Measurements from ENCODE around the gene CAND2. TPM values are rescaled to one million over a fixed set of nuclear protein-coding genes. Genes with fewer than 3 reads are reported as not detected.
"Not testable (repeated sequence)": the region's sequence is repeated elsewhere in the genome, so short reads cannot be mapped to it uniquely, and the experiment has no call there.

CAND2 gene
- total RNA-seq, 2 donors from 2014 or later, result 3.6 to 6.6 TPM

DNA sequence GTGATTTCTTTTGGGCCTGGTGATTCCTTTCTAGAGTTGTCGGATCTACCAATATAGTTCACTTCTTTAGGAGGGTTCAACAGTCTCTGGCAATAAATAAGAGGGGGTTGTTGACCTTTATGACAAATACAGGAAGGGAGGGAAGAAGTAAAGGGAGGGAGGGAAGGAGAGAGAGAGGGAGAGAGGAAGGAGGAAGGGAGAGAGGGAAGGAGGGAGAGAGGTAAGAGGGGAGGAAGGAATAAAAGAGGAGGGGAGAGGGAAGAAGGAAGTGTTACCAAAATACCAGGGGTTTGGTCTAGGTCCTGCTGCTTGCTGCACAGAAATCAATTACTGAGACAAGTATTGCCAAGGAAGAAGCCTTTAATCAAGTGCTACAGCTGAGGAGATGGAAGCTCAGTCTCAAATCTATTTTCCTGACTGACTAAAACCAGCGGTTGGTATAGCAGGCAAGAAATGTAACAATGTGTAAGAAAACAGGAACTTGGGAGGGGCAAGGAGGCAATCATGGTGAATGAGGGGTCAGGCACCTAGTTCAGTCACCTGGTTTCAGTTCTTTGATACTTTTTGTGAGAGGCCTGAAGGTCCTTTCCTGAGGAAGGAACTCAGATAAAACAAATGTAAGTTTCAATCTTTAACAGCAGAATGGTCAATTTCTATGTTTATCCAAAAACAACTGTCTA, 23.3 kb upstream of the CAND2 start:
- Histone ChIP-seq H3K4me1 (no peaks in the 10 kb centered on the region), H3K27me3 (no peaks in the 10 kb centered on the region), H3K27ac (no peak overlapping the region), H3K9me3 (no peaks in the 10 kb centered on the region), H3K4me3 (no peak overlapping the region), H3K36me3 (replicated peaks in 1 of 2; ENCODE audit: insufficient read depth in 1 of 2, low read depth in 2 of 2) (no peaks in the 10 kb centered on the region)
- TF ChIP-seq, protein P1, sequence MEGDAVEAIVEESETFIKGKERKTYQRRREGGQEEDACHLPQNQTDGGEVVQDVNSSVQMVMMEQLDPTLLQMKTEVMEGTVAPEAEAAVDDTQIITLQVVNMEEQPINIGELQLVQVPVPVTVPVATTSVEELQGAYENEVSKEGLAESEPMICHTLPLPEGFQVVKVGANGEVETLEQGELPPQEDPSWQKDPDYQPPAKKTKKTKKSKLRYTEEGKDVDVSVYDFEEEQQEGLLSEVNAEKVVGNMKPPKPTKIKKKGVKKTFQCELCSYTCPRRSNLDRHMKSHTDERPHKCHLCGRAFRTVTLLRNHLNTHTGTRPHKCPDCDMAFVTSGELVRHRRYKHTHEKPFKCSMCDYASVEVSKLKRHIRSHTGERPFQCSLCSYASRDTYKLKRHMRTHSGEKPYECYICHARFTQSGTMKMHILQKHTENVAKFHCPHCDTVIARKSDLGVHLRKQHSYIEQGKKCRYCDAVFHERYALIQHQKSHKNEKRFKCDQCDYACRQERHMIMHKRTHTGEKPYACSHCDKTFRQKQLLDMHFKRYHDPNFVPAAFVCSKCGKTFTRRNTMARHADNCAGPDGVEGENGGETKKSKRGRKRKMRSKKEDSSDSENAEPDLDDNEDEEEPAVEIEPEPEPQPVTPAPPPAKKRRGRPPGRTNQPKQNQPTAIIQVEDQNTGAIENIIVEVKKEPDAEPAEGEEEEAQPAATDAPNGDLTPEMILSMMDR (IDR thresholded peaks at IDR 0.05), result no peak
- TF ChIP-seq POLR2A (IDR thresholded peaks at IDR 0.05), result no peak
- ATAC-seq (no peak), DNase-seq (no peak)
- 46 to 64% methylated on average over 2 of the region's 2 CpGs for WGBS, 2 donors
- intact Hi-C loops (cut with DNase I), result no loop called here

DNA sequence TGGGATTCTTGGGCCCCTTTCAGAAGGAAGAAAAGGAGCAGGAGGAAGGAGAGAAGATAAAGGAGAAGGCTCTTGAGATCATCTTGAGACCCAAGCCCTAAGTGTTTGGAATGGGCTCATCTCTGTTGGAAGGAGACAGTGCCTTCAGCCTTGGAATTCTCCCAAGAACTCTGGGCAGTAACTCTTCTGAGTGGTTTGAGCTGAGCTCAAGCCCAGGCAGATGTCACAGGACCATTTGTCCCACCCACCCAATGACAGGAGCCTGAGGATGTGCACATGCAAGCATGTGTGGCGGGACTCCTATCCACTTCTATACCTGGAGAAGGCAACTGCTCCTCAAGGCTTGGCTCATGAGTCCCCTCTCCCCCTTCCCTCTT, 22.8 kb upstream of the CAND2 start:
- no peaks in the 10 kb centered on the region for H3K4me1 ChIP-seq
- no peaks in the 10 kb centered on the region for H3K9me3 ChIP-seq
- no peaks in the 10 kb centered on the region for H3K36me3 ChIP-seq (replicated peaks in 1 of 2; ENCODE audit: insufficient read depth in 1 of 2, low read depth in 2 of 2)
- H3K27ac ChIP-seq, result no peak overlapping the region
- TF ChIP-seq, protein P1 (IDR thresholded peaks at IDR 0.05), result no peak
- no peak for TF ChIP-seq POLR2A (IDR thresholded peaks at IDR 0.05)
- DNase-seq (no peak), ATAC-seq (no peak)
- no peaks in the 10 kb centered on the region for H3K27me3 ChIP-seq
- no peak overlapping the region for H3K4me3 ChIP-seq
- intact Hi-C loops (cut with DNase I), result no loop called here
- WGBS, 2 donors, result 85 to 100% methylated on average over 1 of the region's 1 CpG

DNA sequence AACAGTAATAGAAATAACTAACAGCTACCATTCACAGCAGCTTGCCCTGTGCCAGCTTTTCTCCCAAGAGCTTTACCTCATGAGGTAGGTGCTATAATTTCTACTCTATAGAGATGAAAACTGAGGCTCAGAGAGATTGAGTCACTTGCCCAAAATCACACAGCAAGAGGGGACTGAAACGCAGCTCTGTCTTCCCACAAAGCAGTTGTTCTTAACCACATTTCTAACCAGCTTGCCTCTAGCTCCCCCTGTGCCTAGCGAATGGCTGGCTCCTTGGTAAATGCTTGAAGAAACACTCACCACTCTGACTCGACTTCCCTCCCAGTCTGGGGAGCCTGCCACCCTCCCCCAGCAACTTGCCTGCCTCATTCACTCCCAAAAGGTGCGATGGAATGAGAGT, 21.9 kb upstream of the CAND2 start:
- intact Hi-C loops (cut with DNase I), result no loop called here
- DNase-seq (no peak), ATAC-seq (no peak)
- no peak overlapping the region for H3K27ac ChIP-seq
- WGBS, 2 donors, result 48 to 51% methylated on average over 4 of the region's 4 CpGs
- no peaks in the 10 kb centered on the region for H3K9me3 ChIP-seq
- no peak overlapping the region for H3K4me3 ChIP-seq
- H3K4me1 ChIP-seq, result no peaks in the 10 kb centered on the region
- no peaks in the 10 kb centered on the region for H3K36me3 ChIP-seq (replicated peaks in 1 of 2; ENCODE audit: insufficient read depth in 1 of 2, low read depth in 2 of 2)
- H3K27me3 ChIP-seq, result no peaks in the 10 kb centered on the region
- TF ChIP-seq, protein P1 (IDR thresholded peaks at IDR 0.05), result no peak
- TF ChIP-seq POLR2A (IDR thresholded peaks at IDR 0.05), result no peak

DNA sequence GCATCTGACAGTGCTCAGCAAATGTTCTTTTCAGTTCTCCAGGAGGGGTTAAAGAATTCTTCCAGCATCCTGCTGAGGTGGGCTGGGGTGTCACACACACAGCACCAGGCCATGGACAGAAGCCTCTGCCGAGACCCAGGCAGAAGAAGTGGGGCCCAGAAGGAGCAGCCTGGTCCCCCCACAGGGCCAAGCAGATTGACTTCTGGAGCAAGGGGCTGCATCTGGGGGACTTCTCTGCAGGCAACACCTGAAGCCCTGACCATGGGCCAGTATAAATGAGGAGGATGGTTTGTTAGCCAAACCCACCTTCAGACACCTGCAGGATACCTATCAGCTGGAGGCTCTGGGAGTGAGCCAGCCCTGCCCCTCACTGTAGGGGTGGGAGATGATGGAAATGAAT, 21.3 kb upstream of the CAND2 start:
- 67% methylated on average over 1 of the region's 1 CpG; no CpG with 5 or more reads in 1 of the 2 donors for WGBS, 2 donors
- ATAC-seq, result no peak
- H3K9me3 ChIP-seq, result no peaks in the 10 kb centered on the region
- DNase-seq, result no peak
- H3K4me3 ChIP-seq, result no peak overlapping the region
- H3K36me3 ChIP-seq (replicated peaks in 1 of 2; ENCODE audit: insufficient read depth in 1 of 2, low read depth in 2 of 2), result no peaks in the 10 kb centered on the region
- H3K4me1 ChIP-seq, result no peaks in the 10 kb centered on the region
- TF ChIP-seq POLR2A (IDR thresholded peaks at IDR 0.05), result no peak
- TF ChIP-seq, protein P1 (IDR thresholded peaks at IDR 0.05), result no peak
- intact Hi-C loops (cut with DNase I), result no loop called here
- H3K27ac ChIP-seq, result no peak overlapping the region
- H3K27me3 ChIP-seq, result no peaks in the 10 kb centered on the region

DNA sequence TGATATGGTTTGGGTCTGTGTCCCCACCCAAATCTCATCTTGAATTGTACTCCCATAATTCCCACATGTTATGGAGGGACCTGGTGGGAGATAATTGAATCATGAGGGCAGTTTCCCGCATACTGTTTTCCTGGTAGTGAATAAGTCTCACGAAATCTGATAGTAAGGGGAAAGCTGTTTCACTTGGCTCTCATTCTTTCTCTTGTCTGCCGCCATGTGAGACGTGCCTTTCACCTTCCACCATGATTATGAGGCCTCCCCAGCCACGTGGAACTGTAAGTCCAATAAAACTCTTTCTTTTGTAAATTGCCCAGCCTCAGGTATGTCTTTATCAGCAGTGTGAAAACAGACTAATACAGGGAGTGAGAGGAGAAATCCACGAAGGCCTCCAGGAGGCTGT, 20.5 kb upstream of the CAND2 start:
- ATAC-seq; DNase-seq; H3K27me3 ChIP-seq; H3K4me3 ChIP-seq; H3K27ac ChIP-seq; intact Hi-C loops (cut with DNase I); H3K4me1 ChIP-seq; H3K9me3 ChIP-seq; H3K36me3 ChIP-seq (replicated peaks in 1 of 2; ENCODE audit: insufficient read depth in 1 of 2, low read depth in 2 of 2): not testable (repeated sequence)
- WGBS, 2 donors, result 57 to 63% methylated on average over 6 of the region's 6 CpGs

All from body of pancreas (tissue), 4 donors.